HEK293T (cell line): ENCODE measurements around the gene SLC22A5.

Experiments
- CTCF ChIA-PET: fragments of 350-600 bp; formaldehyde crosslinking; extraction: SDS; loops from one replicate; lab custom pipeline; 2021; ENCODE audit warnings: antibody characterized with exemption, inconsistent platforms; lab: Yijun Ruan, JAX
- POLR2A ChIA-PET: fragments of 350-600 bp; formaldehyde crosslinking; extraction: SDS; loops from one replicate; lab custom pipeline; 2020; ENCODE audit warnings: antibody characterized with exemption, inconsistent platforms; lab: Yijun Ruan, JAX
- DNase-seq: peaks from one replicate; pipeline ENCODE4 v3.0.0; 2012; ENCODE audit warnings: mixed read lengths; ENCODE audit errors: extremely low spot score
- ARNT ChIP-seq: fragments of 450-650 bp; IDR thresholded peaks from 2 replicates; pipeline ENCODE4 v1.6.1; 2017; ENCODE audit warnings: mild to moderate bottlenecking
- BHLHE40 ChIP-seq: fragments of 450-650 bp; IDR thresholded peaks from 2 replicates; pipeline ENCODE4 v1.6.1; 2016; ENCODE audit warnings: mild to moderate bottlenecking, moderate library complexity, borderline replicate concordance
- CTBP1 ChIP-seq: fragments of 450-650 bp; IDR thresholded peaks from 2 replicates; pipeline ENCODE4 v1.6.1; 2016; ENCODE audit warnings: borderline replicate concordance
- ELF4 ChIP-seq: fragments of 450-650 bp; IDR thresholded peaks from 2 replicates; pipeline ENCODE4 v1.6.1; 2017; ENCODE audit warnings: antibody characterized with exemption
- FOXA1 ChIP-seq: fragments of 450-650 bp; IDR thresholded peaks from 2 replicates; pipeline ENCODE4 v1.6.1; 2016; ENCODE audit warnings: mild to moderate bottlenecking
- FOXK2 ChIP-seq: fragments of 450-650 bp; IDR thresholded peaks from 2 replicates; pipeline ENCODE4 v1.6.1; 2016; ENCODE audit warnings: mild to moderate bottlenecking
- FOXM1 ChIP-seq: fragments of 450-650 bp; IDR thresholded peaks from 2 replicates; pipeline ENCODE4 v1.6.1; 2017; ENCODE audit warnings: mild to moderate bottlenecking, borderline replicate concordance
- HDGF ChIP-seq: fragments of 450-650 bp; IDR thresholded peaks from 2 replicates; pipeline ENCODE4 v1.6.1; 2017; ENCODE audit warnings: antibody characterized with exemption, borderline replicate concordance
- L3MBTL2 ChIP-seq: fragments of 450-650 bp; conservative IDR thresholded peaks from 2 replicates; pipeline ENCODE4 v1.6.1; 2016; ENCODE audit warnings: mild to moderate bottlenecking
- LEF1 ChIP-seq: fragments of 450-650 bp; IDR thresholded peaks from 2 replicates; pipeline ENCODE4 v1.6.1; 2017; ENCODE audit warnings: mild to moderate bottlenecking, borderline replicate concordance
- NFRKB ChIP-seq: fragments of 450-650 bp; IDR thresholded peaks from 2 replicates; pipeline ENCODE4 v1.6.1; 2016; ENCODE audit warnings: mild to moderate bottlenecking, moderate library complexity
- PKNOX1 ChIP-seq: fragments of 450-650 bp; IDR thresholded peaks from 2 replicates; pipeline ENCODE4 v1.6.1; 2016
- SP1 ChIP-seq: fragments of 450-650 bp; IDR thresholded peaks from 2 replicates; pipeline ENCODE4 v1.6.1; 2017
- SUZ12 ChIP-seq: fragments of 450-650 bp; IDR thresholded peaks from 2 replicates; pipeline ENCODE4 v1.6.1; 2016; ENCODE audit warnings: mild to moderate bottlenecking
- TARDBP ChIP-seq: fragments of 450-650 bp; IDR thresholded peaks from 2 replicates; pipeline ENCODE4 v1.6.1; 2016
- ZNF384 ChIP-seq: fragments of 450-650 bp; IDR thresholded peaks from 2 replicates; pipeline ENCODE4 v1.6.1; 2016

Gene SLC22A5

GRCh38 chr5:132387640-132388117 lies 18.2 kb downstream of the SLC22A5 start:
- TF ChIP-seq ELF4 (no peak), FOXM1 (no peak), FOXK2 (no peak), L3MBTL2 (no peak), HDGF (no peak)
- CTCF ChIA-PET: interaction anchor here (1.2 to 1.4 kb wide), 2 partner anchors 9 to 113 kb away, joined by 3 to 10 read pairs; no protein-coding TSS in a partner anchor
- POLR2A ChIA-PET: interaction anchor here (1.4 kb wide), 1 partner anchor 94 kb away, joined by 3 read pairs; the partner anchor contains the start of gene SLC22A4
- no peak for DNase-seq

GRCh38 chr5:132388244-132389050 lies 18.9 kb downstream of the SLC22A5 start:
- TF ChIP-seq CTBP1: no peak
- no peak for TF ChIP-seq FOXM1
- TF ChIP-seq L3MBTL2: no peak
- TF ChIP-seq SP1: no peak
- no peak for TF ChIP-seq TARDBP
- TF ChIP-seq ARNT: no peak
- no peak for TF ChIP-seq BHLHE40
- TF ChIP-seq HDGF: no peak
- no peak for TF ChIP-seq ELF4
- no peak for TF ChIP-seq FOXA1
- no peak for TF ChIP-seq LEF1
- TF ChIP-seq SUZ12: no peak
- TF ChIP-seq ZNF384: no peak
- TF ChIP-seq FOXK2: no peak
- no peak for TF ChIP-seq PKNOX1
- no peak for TF ChIP-seq NFRKB
- CTCF ChIA-PET: interaction anchor here (1.4 kb wide), 1 partner anchor 112 kb away, joined by 10 read pairs; no protein-coding TSS in a partner anchor
- POLR2A ChIA-PET: interaction anchor here (1.4 kb wide), 1 partner anchor 94 kb away, joined by 3 read pairs; the partner anchor contains the start of gene SLC22A4
- DNase-seq: no peak

DNA sequence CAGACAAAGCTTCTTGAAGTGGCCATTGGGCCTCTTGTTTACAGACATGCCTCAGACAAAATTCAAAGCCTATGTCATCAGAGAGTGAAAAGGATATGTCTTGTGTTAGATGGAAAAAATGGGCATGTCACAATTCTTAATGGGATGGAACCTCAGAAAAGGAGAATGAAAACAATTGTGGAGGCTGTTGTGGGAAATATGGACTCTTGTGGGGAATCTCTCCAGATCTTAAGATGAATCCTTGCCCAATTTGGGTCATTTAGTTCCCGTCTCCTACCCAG lies 19.5 kb downstream of the SLC22A5 start:
- ChIA-PET POLR2A (interaction anchor here (1.5 kb wide), 1 partner anchor 96 kb away, joined by 3 read pairs; no protein-coding TSS in a partner anchor), CTCF (no interaction called here)
- no peak for TF ChIP-seq ZNF384
- TF ChIP-seq CTBP1: no peak
- no peak for TF ChIP-seq TARDBP
- TF ChIP-seq SUZ12: no peak
- TF ChIP-seq LEF1: no peak
- TF ChIP-seq BHLHE40: no peak
- DNase-seq: no peak

DNA sequence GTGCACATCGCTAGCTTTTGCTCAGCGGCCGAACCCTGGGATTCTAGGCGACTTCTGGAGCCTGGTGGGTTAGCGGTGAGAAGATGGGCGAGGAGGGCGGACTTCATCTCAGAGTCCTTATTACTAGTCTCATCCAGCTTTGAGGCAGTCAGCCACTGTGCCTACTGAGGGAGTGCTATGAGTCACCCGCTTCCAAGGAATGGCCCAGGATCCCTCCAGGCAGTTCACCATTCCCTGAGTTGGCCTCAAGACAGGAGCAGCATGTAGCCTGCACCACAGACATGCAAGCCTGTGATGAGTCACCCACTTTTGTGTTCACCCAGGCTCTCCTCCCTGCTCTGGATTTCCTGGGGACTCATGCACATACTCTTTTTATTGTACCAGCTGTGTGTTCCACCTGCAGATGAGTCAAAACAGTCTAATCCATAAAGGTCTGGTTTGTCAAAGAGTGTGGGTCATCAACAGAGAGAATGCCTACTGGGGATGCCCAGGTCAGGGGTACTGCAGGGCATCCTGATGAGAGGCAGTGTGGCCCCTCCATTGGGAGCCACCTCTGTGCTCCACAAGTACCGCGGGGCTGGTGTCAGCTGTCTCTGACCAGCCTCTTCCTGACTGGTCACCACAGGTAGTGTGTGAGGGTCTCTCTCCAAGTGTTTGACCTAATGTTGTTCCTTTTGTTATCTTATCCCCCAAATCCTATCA lies 20.2 kb downstream of the SLC22A5 start:
- POLR2A ChIA-PET: interaction anchor here (1.5 kb wide), 1 partner anchor 96 kb away, joined by 3 read pairs; no protein-coding TSS in a partner anchor
- no peak for DNase-seq
- TF ChIP-seq HDGF (no peak), L3MBTL2 (no peak), SUZ12 (no peak), LEF1 (no peak), BHLHE40 (no peak)
- CTCF ChIA-PET: interaction anchor here (0.6 to 1.0 kb wide), 2 partner anchors 21 to 162 kb away, joined by 3 read pairs; partner anchors contain the start of gene P4HA2

- TF ChIP-seq NFRKB (no peak), L3MBTL2 (no peak), ZNF384 (no peak), SUZ12 (no peak), FOXA1 (no peak), FOXM1 (no peak), ARNT (no peak), LEF1 (no peak), HDGF (no peak)
- ChIA-PET CTCF (no interaction called here), POLR2A (no interaction called here)
- DNase-seq: no peak
These were observed 21.7 kb downstream of the SLC22A5 start for GRCh38 chr5:132391247-132391646.

DNA sequence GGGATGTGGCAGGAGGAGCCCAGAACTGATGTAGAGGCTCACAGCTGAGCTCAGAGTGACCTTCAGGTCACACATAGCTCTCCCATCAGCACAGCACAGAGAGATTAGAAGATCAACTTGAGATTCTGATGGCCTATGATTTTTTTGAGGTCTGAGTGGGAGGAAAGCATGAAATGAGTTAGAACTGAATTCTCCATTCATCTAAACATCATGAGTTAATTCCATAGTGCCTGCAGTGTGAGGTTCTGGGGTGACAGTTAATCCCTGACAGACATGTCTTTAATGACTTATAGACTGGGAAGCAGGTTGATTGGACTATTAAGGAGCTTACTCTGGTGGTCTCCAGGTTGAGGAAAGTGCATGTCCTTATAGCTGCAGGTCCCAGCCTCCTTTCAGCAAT lies 22.4 kb downstream of the SLC22A5 start:
- TF ChIP-seq CTBP1 (no peak), PKNOX1 (no peak), NFRKB (no peak), HDGF (no peak), FOXA1 (no peak), L3MBTL2 (no peak), FOXM1 (no peak), ZNF384 (no peak), ARNT (no peak)
- DNase-seq: no peak
- POLR2A ChIA-PET: interaction anchor here (1.3 kb wide), 1 partner anchor 22 kb away, joined by 3 read pairs; the partner anchor contains the start of gene SLC22A5
- CTCF ChIA-PET: interaction anchor here (1.4 kb wide), 1 partner anchor 109 kb away, joined by 5 read pairs; no protein-coding TSS in a partner anchor
